ENCODE results near the gene MAD2L2.

The MAD2L2 gene

GRCh38 chr1:11626551-11626950, 54.4 kb downstream of the MAD2L2 start:
- TF ChIP-seq CTCF (IDR thresholded peaks at IDR 0.05; ENCODE audit: low read length, missing control alignments) = no peak
- no peak for DNase-seq (ENCODE audit: low read depth)
- H3K4me3 ChIP-seq (replicated peaks; ENCODE audit: low read depth, low read length) = no peak overlapping the region

Data from fibroblast of pulmonary artery (primary cell).